GM23248 (cell line): ENCODE results near the gene SNRNP70. TPM values are rescaled to one million over a fixed set of nuclear protein-coding genes. Genes with fewer than 3 reads are reported as not detected.
A peak's percentile ranks its signal among the peaks of the same experiment; 100 is the strongest.

ENCODE experiments used
- DNase-seq: peaks from one replicate; pipeline ENCODE4 v3.0.0-alpha.2; 2015
- H2AFZ ChIP-seq: fragments of 200-600 bp; sonication (generic); 2 replicates; pipeline ENCODE4 v1.6.1; 2016; ENCODE audit warnings: antibody characterized with exemption
- H3F3A ChIP-seq: fragments of 200-600 bp; sonication (generic); 2 replicates; pipeline ENCODE4 v1.6.1; 2016; ENCODE audit warnings: mild to moderate bottlenecking, antibody characterized with exemption, mixed run types; ENCODE audit not compliant: insufficient read depth
- H3K27ac ChIP-seq: fragments of 200-600 bp; sonication (generic); 2 replicates; pipeline ENCODE4 v1.5.1; 2016; ENCODE audit warnings: mild to moderate bottlenecking
- H3K27me3 ChIP-seq: fragments of 200-600 bp; sonication (generic); replicated peaks from 2 replicates; pipeline ENCODE4 v1.6.1; 2016; ENCODE audit warnings: mild to moderate bottlenecking; ENCODE audit not compliant: insufficient read depth
- H3K36me3 ChIP-seq: fragments of 200-600 bp; sonication (generic); 2 replicates; pipeline ENCODE4 v1.6.1; 2016; ENCODE audit warnings: low read depth, mild to moderate bottlenecking
- H3K4me1 ChIP-seq: fragments of 200-600 bp; sonication (generic); 2 replicates; pipeline ENCODE4 v1.6.1; 2016; ENCODE audit warnings: mild to moderate bottlenecking; ENCODE audit not compliant: insufficient read depth
- H3K4me2 ChIP-seq: fragments of 200-600 bp; sonication (generic); one replicate; pipeline ENCODE4 v1.6.1; 2016; ENCODE audit warnings: mild to moderate bottlenecking; ENCODE audit not compliant: unreplicated experiment
- H3K4me3 ChIP-seq: fragments of 200-600 bp; sonication (generic); 2 replicates; pipeline ENCODE4 v1.5.1; 2016; ENCODE audit warnings: mild to moderate bottlenecking
- H3K79me2 ChIP-seq: fragments of 200-600 bp; sonication (generic); 2 replicates; pipeline ENCODE4 v1.6.1; 2016; ENCODE audit warnings: mild to moderate bottlenecking; ENCODE audit not compliant: insufficient read depth
- H3K9ac ChIP-seq: fragments of 200-600 bp; sonication (generic); 2 replicates; pipeline ENCODE4 v1.6.1; 2016; ENCODE audit warnings: mild to moderate bottlenecking
- H3K9me2 ChIP-seq: fragments of 200-600 bp; sonication (generic); 2 replicates; pipeline ENCODE4 v1.6.1; 2016; ENCODE audit warnings: mixed run types, mild to moderate bottlenecking, moderate library complexity; ENCODE audit not compliant: insufficient read depth
- H3K9me3 ChIP-seq: fragments of 200-600 bp; sonication (generic); one replicate; pipeline ENCODE4 v1.6.1; 2017; ENCODE audit warnings: low read depth
- H4K20me1 ChIP-seq: fragments of 200-600 bp; sonication (generic); 2 replicates; pipeline ENCODE4 v1.6.0; 2016; ENCODE audit not compliant: insufficient read depth
- EZH2 ChIP-seq: fragments of 200-600 bp; sonication (generic); IDR thresholded peaks from 2 replicates; pipeline ENCODE4 v1.6.1; 2018; ENCODE audit warnings: antibody characterized with exemption, mild to moderate bottlenecking; ENCODE audit not compliant: insufficient read depth, poor library complexity, severe bottlenecking
- EZH2phosphoT487 ChIP-seq: fragments of 200-600 bp; sonication (generic); IDR thresholded peaks from 2 replicates; pipeline ENCODE4 v1.6.1; 2018; ENCODE audit warnings: antibody characterized with exemption, moderate library complexity, mild to moderate bottlenecking, low read depth; ENCODE audit not compliant: insufficient read depth
- WGBS, 2 experiments: methylation state at CpG; one replicate each; pipeline ENCODE4 v1.1.6; 2015 to 2017; ENCODE audit warnings: low lambda C conversion rate in 2 of 2, low coverage in 1 of 2; ENCODE audit errors: missing lambda C conversion rate in 2 of 2; 5-methylcytosine and 5-hydroxymethylcytosine counted together
- in situ Hi-C: fragments of 300-500 bp; cut with MboI; formaldehyde crosslinking; loops from 2 replicates; pipeline ENCODE4 v1.15.0; 2020
- polyA plus RNA-seq: library from polyadenylated mRNA; unstranded; fragments of >200 nt; fragmentation: Nextera tagmentation; extraction: Ambion mirVana; gene quantifications from 2 replicates; pipeline ENCODE4 v1.2.1, GENCODE V29; 2016
- total RNA-seq: library from RNA; depleted of rRNA; stranded (reverse); fragments of >200 nt; shearing (Covaris generic); gene quantifications from 2 replicates; pipeline ENCODE4 v1.2.3, GENCODE V29; 2014

SNRNP70 gene
- total and polyA plus RNA-seq, 2 experiments from 2014 or later = 104 to 146 TPM

GRCh38 chr19:49148044-49148682 is 62.9 kb downstream of the SNRNP70 start:
- no peaks in the 10 kb centered on the region for H3K27me3 ChIP-seq
- H3K27ac ChIP-seq = no peak overlapping the region
- H3K9me3 ChIP-seq = no peaks in the 10 kb centered on the region
- no peak overlapping the region for H2AFZ ChIP-seq
- in situ Hi-C loops = no loop called here
- H3K9ac ChIP-seq = no peak overlapping the region
- TF ChIP-seq EZH2phosphoT487 = no peak
- TF ChIP-seq EZH2 = no peak
- H3K4me2 ChIP-seq = no peak overlapping the region
- no peaks in the 10 kb centered on the region for H3K36me3 ChIP-seq
- H3K9me2 ChIP-seq = no peaks in the 10 kb centered on the region
- no peaks in the 10 kb centered on the region for H4K20me1 ChIP-seq
- H3K4me1 ChIP-seq = peaks cover 4% of the 10 kb centered on the region; the same call in 1 of the 2 replicates
- WGBS, 2 experiments = 62 to 65% methylated on average over 11 of the region's 11 CpGs
- DNase-seq = no peak
- H3F3A ChIP-seq = peaks cover 9% of the 10 kb centered on the region; the same call in 1 of the 2 replicates
- no peak overlapping the region for H3K4me3 ChIP-seq
- H3K79me2 ChIP-seq = no peaks in the 10 kb centered on the region

- no peaks in the 10 kb centered on the region for H3K36me3 ChIP-seq
- H3K4me1 ChIP-seq = peaks cover 4% of the 10 kb centered on the region; the same call in 1 of the 2 replicates
- WGBS, 2 experiments = 4% methylated on average over 44 to 49 of the region's 49 CpGs
- no peaks in the 10 kb centered on the region for H3K79me2 ChIP-seq
- H3K9me2 ChIP-seq = no peaks in the 10 kb centered on the region
- DNase-seq = peak; percentile 96
- peak overlapping the region; percentile 97 for H2AFZ ChIP-seq
- H3K4me2 ChIP-seq = peak overlapping the region; percentile 93
- TF ChIP-seq EZH2 = no peak
- no peak for TF ChIP-seq EZH2phosphoT487
- H3K27me3 ChIP-seq = no peaks in the 10 kb centered on the region
- peak overlapping the region; percentile 84 for H3K4me3 ChIP-seq
- no peaks in the 10 kb centered on the region for H3K9me3 ChIP-seq
- H3K9ac ChIP-seq = peak overlapping the region; percentile 71
- H4K20me1 ChIP-seq = no peaks in the 10 kb centered on the region
- no peak overlapping the region for H3K27ac ChIP-seq
- H3F3A ChIP-seq = peaks cover 9% of the 10 kb centered on the region; the same call in 1 of the 2 replicates
- in situ Hi-C loops = no loop called here
Measured at GRCh38 chr19:49148784-49149651, 63.8 kb downstream of the SNRNP70 start.

GRCh38 chr19:49149652-49150105 is 64.4 kb downstream of the SNRNP70 start:
- no peaks in the 10 kb centered on the region for H3K9me2 ChIP-seq
- H4K20me1 ChIP-seq = no peaks in the 10 kb centered on the region
- peaks cover 9% of the 10 kb centered on the region; the same call in 1 of the 2 replicates for H3F3A ChIP-seq
- H3K4me1 ChIP-seq = peaks cover 4% of the 10 kb centered on the region; the same call in 1 of the 2 replicates
- H3K4me3 ChIP-seq = peak overlapping the region; percentile 84
- in situ Hi-C loops = no loop called here
- TF ChIP-seq EZH2 (no peak), EZH2phosphoT487 (no peak)
- peak overlapping the region; percentile 71 for H3K9ac ChIP-seq
- WGBS, 2 experiments = 1 to 2% methylated on average over 22 to 23 of the region's 23 CpGs
- H3K27me3 ChIP-seq = no peaks in the 10 kb centered on the region
- H3K27ac ChIP-seq = no peak overlapping the region
- no peaks in the 10 kb centered on the region for H3K36me3 ChIP-seq
- H3K9me3 ChIP-seq = no peaks in the 10 kb centered on the region
- H2AFZ ChIP-seq = peak overlapping the region; percentile 97
- peak overlapping the region; percentile 93 for H3K4me2 ChIP-seq
- H3K79me2 ChIP-seq = no peaks in the 10 kb centered on the region
- DNase-seq = peak; percentile 83

- Histone ChIP-seq H3K4me3 (peak overlapping the region; percentile 84), H3K4me2 (peak overlapping the region; percentile 93), H3K27me3 (no peaks in the 10 kb centered on the region), H3K4me1 (peaks cover 4% of the 10 kb centered on the region; the same call in 1 of the 2 replicates), H3K36me3 (no peaks in the 10 kb centered on the region), H3F3A (peaks cover 9% of the 10 kb centered on the region; the same call in 1 of the 2 replicates), H3K79me2 (no peaks in the 10 kb centered on the region), H3K9ac (peak overlapping the region; percentile 71), H3K9me2 (no peaks in the 10 kb centered on the region), H3K9me3 (no peaks in the 10 kb centered on the region), H2AFZ (peak overlapping the region; percentile 97), H3K27ac (no peak overlapping the region), H4K20me1 (no peaks in the 10 kb centered on the region)
- WGBS, 2 experiments = 1 to 2% methylated on average over 57 to 70 of the region's 75 CpGs
- in situ Hi-C loops = no loop called here
- TF ChIP-seq EZH2 (no peak), EZH2phosphoT487 (no peak)
- DNase-seq = peak; percentile 85
Measured at GRCh38 chr19:49150106-49150943, 65.1 kb downstream of the SNRNP70 start.
